GM21619 (cell line): Measurements from ENCODE around the gene TPPP.

ENCODE experiments used
- ATAC-seq: cut with Tn5 transposase; IDR thresholded peaks from one replicate; pipeline ENCODE4 v1.9.1; 2021; ENCODE audit not compliant: unreplicated experiment

Gene TPPP

GRCh38 chr5:647311-647710 is 45.8 kb downstream of the TPPP start:
- ATAC-seq = no peak

GRCh38 chr5:646396-647201 is 46.6 kb downstream of the TPPP start:
- ATAC-seq = no peak

- ATAC-seq = no peak
Measured at GRCh38 chr5:645421-645820, 47.7 kb downstream of the TPPP start.

GRCh38 chr5:644971-645370 is 48.2 kb downstream of the TPPP start:
- ATAC-seq = no peak

GRCh38 chr5:644509-644908 is 48.6 kb downstream of the TPPP start:
- ATAC-seq = no peak

DNA sequence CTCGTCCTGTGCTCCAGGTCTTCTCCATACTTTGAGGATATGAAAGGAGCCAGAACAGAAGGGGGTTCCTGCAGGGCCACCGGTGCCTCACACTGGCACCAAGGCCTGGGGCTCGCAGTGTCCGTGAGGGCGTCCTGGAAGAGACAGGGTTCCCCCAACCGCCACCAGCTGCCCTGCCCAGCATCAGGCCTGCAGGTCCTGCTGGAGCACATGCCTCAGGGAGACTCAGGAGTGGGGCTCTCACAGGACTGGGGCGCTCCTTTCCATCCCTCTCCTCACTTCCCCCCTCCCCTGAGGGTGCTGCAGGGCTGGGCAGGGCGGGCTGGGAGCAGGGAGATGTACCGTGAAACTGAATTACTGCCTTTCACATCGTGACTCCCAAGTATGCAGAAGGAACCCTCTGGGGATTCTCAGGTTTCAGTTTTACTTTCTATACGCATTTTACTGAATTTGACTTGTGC is 49.3 kb downstream of the TPPP start:
- ATAC-seq = peak; percentile 63

- ATAC-seq = peak; percentile 40
Measured at GRCh38 chr5:643351-643801, 49.8 kb downstream of the TPPP start.

DNA sequence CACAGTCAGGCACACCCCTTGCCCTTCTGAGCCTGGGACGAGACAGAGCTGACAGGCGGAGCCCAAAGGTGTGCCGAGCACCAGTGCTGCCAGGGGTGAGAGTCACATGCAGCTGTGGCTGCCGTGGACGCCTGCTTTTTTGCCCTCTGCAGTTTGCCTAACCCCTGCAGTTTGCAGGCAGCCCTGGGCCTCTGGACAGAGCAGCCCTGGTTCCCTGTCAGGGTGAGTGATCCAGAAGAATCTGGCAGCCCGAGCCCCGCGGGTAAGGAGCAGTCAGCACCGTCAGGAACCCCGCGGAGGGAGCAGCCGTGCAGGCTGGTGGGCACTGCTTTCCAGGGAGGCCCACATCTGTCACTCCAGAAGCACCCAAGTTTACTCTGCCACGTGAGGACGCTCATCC is 50.7 kb downstream of the TPPP start:
- ATAC-seq = no peak

DNA sequence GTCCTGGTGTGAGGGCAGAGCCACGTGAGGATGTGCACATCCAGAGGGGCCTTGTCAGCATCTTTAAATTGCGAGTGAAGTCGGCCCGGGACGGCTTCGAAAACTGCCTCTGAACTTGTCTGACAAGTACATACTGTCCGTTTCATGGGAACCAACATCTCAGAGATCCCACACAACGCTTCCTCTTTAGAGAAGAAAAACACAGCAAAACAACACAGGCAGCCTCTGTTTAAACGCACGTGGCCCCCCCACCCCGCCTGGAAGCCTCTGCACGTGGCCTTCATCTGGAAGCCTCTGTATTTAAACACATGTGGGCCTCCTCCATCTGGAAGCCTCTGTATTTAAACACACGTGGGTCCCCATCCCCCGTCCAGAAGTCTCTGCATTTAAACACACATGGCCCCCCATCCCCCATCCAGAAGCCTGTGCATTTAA is 51.8 kb downstream of the TPPP start:
- no peak for ATAC-seq

DNA sequence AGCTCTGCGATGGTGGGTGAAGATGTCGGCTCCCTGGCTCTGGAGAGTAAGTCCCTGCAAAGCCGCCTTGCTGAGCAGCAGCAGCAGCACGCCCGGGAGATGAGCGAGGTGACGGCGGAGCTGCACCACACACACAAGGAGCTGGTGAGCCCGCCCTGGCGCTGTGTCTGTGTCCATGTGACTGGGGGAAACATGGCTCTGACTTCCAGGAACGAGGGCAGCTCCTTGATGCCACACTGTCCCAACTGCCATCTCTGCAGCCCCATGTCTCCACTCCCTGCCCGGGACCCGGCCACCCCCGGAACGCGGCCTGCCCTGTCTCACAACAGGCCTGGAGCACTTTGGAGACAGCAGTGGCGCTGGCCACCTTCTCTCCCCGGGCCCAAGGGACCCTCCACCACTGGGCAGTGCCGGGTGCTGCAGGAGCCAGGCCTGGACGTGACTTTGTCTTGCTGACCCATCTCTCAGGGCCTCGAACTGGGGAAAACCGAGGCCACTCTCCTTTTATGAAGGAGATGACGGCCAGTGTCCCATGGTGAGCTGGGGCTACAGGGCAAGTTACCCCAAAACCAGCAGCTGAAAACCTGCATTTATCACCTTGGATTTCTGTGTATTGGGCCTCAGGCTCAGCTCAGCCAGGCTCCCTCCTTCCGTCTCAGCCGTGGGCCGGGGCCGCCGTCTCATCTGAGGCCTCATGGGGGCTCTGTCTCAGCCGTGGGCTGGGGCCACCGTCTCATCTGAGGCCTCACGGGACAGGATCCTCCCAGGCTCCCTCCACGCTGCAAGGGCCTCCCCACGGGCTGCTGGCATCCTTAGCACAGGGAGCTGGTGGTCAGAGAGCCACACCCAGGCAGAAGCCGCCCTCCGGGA is 52.5 kb downstream of the TPPP start:
- no peak for ATAC-seq

- no peak for ATAC-seq
Measured at GRCh38 chr5:639584-640213, 53.5 kb downstream of the TPPP start.

- ATAC-seq = no peak
Measured at GRCh38 chr5:639253-639530, 54.0 kb downstream of the TPPP start.

GRCh38 chr5:638501-639252 is 54.5 kb downstream of the TPPP start:
- no peak for ATAC-seq

GRCh38 chr5:637581-638450 is 55.3 kb downstream of the TPPP start:
- no peak for ATAC-seq

GRCh38 chr5:636951-637350 is 56.2 kb downstream of the TPPP start:
- no peak for ATAC-seq

DNA sequence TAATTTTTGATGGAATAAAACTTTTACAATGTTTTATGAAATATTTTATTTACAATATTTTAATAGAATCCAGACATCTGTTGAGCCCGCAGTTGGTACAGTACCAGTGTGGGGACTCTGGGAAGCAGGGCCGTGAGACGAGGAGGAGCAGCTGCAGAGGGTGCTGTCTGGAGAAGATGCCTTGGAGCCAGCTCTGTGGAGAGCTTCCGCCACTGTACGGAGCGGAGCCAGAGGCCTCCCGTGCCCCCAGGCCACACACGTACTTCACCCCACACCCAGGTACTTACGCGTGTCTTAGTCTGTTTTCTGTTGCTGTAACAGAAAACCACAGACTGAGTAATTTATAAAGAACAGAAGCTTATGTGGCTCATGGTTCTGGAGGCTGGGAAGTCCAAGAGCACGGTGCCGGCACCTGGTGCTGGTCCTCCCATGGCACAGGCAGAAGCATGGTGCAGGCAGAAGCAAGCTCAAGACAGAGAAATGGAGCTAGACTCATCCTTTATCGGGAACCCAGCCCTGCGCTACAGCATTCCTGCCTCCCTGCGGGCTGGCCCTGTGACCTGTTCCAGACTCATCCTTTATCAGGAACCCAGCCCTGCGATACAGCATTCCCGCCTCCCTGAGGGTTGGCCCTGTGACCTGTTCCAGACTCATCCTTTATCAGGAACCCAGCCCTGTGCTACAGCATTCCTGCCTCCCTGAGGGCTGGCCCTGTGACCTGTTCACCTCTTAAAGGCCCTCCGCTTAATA is 57.7 kb downstream of the TPPP start:
- no peak for ATAC-seq

DNA sequence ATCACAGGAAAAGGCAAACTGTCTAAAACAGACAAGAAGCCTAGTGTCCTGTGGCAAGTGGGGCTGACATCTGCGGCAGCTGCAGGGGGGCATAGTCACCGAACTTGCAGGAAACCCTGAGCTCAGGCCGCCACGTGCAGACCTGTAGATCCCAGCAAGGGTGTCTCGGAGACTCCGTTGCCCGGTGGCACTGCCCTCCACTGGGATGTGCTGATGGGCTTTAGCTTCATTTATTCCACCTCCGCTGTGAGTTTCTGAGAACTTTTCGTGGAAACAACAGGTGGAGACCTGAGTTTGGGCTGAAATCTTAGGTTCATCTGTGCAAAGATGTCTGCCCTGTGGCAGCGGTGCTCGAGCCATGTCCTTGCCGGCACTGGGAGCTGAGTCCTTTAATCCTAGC is 59.0 kb downstream of the TPPP start:
- ATAC-seq = no peak

DNA sequence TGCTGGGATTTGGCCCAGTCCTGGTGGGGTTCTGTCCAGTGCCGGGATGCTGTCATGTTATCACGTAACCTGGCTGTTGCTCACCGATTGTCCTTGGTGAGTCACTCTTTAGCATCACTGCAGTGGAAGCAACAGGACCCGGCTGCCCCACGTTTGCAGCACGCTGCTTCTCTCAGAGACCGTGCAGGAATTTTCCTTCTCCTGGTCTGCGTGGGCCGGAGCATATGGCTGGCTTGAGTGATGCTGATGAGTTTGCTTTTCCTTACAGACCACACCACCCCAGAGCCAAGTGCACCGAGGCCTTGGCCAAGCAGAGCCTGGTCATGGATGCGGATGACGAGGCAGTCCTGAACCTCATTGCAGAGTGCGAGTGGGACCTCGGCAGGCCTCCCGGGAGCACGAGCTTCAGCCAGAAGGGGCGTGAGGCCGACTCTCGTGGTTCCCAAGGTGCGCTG is 59.6 kb downstream of the TPPP start:
- ATAC-seq = no peak
